Measurements from ENCODE around the gene LHX3.

LHX3 gene

DNA sequence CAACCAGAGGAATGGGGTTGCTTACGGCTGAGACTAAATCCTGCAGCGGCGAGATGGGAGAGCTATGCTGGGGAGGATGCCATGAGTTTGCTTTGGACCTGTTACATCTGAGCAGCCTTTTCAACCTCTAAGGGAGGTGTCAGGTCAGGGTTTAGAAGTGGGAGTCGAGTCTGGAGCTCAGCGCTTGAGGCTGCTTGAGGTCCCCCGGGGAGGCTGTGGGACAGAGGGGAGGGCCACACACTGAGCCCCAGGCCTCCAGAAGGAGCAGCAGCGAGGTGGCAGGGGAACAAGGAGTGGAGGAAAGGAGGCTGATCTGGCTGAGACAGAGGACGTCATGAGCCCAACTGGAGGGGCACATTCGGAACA, 42.6 kb upstream of the LHX3 start:
- no peaks in the 10 kb centered on the region for H3K27me3 ChIP-seq (ENCODE audit: insufficient read depth, low read length, poor library complexity, severe bottlenecking)
- no peak overlapping the region for H2AFZ ChIP-seq (ENCODE audit: low read length)
- no peaks in the 10 kb centered on the region for H3K36me3 ChIP-seq (ENCODE audit: insufficient read depth, low read length)

DNA sequence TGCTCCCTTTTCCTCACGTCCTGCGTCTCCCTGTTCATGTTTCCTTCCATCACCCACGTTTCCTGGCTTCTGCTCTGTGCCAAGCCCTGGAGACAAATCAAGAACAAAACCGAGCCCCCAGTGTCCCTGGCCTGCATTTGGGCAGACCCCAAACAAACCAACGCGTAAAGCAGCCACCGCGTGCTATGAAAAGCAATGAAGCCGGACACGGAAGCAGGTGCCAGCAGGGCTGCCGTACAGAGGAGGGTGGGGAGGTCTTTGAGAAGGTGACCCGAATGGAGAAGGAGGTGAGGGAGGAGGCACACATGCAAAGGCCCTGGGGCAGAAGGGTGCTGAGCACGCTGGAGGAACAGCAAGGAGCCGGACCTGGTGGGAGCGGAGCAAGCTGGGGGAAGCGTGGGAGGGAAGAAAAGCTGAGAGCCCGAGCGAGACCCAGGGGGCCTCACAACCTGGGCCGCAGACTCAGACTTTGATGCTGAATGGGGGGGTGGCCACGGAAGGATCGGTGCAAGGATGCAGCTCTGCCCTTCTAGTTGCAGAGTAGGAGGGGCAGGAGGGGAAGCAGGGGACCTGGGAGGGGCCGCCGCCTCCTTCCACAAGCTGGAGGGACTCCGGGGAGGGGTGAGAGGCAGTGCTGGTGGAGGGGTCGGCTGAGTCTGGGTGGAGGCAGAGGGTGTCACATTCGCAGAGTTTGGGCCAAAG, 42.1 kb upstream of the LHX3 start:
- Histone ChIP-seq H4K20me1 (ENCODE audit: insufficient read depth, low read length, poor library complexity, severe bottlenecking) (peaks cover 21% of the 10 kb centered on the region), H3K4me3 (ENCODE audit: low read length, poor library complexity, severe bottlenecking) (no peak overlapping the region), H3F3A (ENCODE audit: low read depth) (peaks cover 6% of the 10 kb centered on the region; the same call in 1 of the 2 replicates), H3K9ac (ENCODE audit: low read depth, low read length, poor library complexity, severe bottlenecking) (no peak overlapping the region), H3K27me3 (ENCODE audit: insufficient read depth, low read length, poor library complexity, severe bottlenecking) (no peaks in the 10 kb centered on the region), H3K9me2 (replicated peaks; ENCODE audit: low read depth, low read length) (no peaks in the 10 kb centered on the region), H3K9me3 (ENCODE audit: insufficient read depth, low read depth, low read length) (no peaks in the 10 kb centered on the region), H3K4me1 (ENCODE audit: insufficient read depth, low read length, poor library complexity, severe bottlenecking) (peaks cover 34% of the 10 kb centered on the region), H2AFZ (ENCODE audit: low read length) (no peak overlapping the region), H3K79me2 (ENCODE audit: insufficient read depth, low read length) (peaks cover 32% of the 10 kb centered on the region), H3K36me3 (ENCODE audit: insufficient read depth, low read length) (no peaks in the 10 kb centered on the region), H3K4me2 (ENCODE audit: low read depth, low read length, poor library complexity, severe bottlenecking) (no peak overlapping the region)
- TF ChIP-seq, protein P1, sequence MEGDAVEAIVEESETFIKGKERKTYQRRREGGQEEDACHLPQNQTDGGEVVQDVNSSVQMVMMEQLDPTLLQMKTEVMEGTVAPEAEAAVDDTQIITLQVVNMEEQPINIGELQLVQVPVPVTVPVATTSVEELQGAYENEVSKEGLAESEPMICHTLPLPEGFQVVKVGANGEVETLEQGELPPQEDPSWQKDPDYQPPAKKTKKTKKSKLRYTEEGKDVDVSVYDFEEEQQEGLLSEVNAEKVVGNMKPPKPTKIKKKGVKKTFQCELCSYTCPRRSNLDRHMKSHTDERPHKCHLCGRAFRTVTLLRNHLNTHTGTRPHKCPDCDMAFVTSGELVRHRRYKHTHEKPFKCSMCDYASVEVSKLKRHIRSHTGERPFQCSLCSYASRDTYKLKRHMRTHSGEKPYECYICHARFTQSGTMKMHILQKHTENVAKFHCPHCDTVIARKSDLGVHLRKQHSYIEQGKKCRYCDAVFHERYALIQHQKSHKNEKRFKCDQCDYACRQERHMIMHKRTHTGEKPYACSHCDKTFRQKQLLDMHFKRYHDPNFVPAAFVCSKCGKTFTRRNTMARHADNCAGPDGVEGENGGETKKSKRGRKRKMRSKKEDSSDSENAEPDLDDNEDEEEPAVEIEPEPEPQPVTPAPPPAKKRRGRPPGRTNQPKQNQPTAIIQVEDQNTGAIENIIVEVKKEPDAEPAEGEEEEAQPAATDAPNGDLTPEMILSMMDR (conservative IDR thresholded peaks at IDR 0.05; ENCODE audit: low read length): no peak
- TF ChIP-seq EZH2phosphoT487 (IDR thresholded peaks at IDR 0.05; ENCODE audit: borderline replicate concordance): no peak

More for the DNA sequence above, 42.6 kb upstream of the LHX3 start:
- peaks cover 6% of the 10 kb centered on the region; the same call in 1 of the 2 replicates for H3F3A ChIP-seq (ENCODE audit: low read depth)
- H3K4me1 ChIP-seq (ENCODE audit: insufficient read depth, low read length, poor library complexity, severe bottlenecking): peaks cover 30% of the 10 kb centered on the region
- no peaks in the 10 kb centered on the region for H3K9me2 ChIP-seq (replicated peaks; ENCODE audit: low read depth, low read length)
- H3K4me3 ChIP-seq (ENCODE audit: low read length, poor library complexity, severe bottlenecking): no peak overlapping the region
- no peak overlapping the region for H3K9ac ChIP-seq (ENCODE audit: low read depth, low read length, poor library complexity, severe bottlenecking)
- H3K4me2 ChIP-seq (ENCODE audit: low read depth, low read length, poor library complexity, severe bottlenecking): no peak overlapping the region
- H4K20me1 ChIP-seq (ENCODE audit: insufficient read depth, low read length, poor library complexity, severe bottlenecking): peaks cover 21% of the 10 kb centered on the region
- TF ChIP-seq, protein P1 (conservative IDR thresholded peaks at IDR 0.05; ENCODE audit: low read length): no peak
- no peak for TF ChIP-seq EZH2phosphoT487 (IDR thresholded peaks at IDR 0.05; ENCODE audit: borderline replicate concordance)
- peaks cover 27% of the 10 kb centered on the region for H3K79me2 ChIP-seq (ENCODE audit: insufficient read depth, low read length)
- no peaks in the 10 kb centered on the region for H3K9me3 ChIP-seq (ENCODE audit: insufficient read depth, low read depth, low read length)

DNA sequence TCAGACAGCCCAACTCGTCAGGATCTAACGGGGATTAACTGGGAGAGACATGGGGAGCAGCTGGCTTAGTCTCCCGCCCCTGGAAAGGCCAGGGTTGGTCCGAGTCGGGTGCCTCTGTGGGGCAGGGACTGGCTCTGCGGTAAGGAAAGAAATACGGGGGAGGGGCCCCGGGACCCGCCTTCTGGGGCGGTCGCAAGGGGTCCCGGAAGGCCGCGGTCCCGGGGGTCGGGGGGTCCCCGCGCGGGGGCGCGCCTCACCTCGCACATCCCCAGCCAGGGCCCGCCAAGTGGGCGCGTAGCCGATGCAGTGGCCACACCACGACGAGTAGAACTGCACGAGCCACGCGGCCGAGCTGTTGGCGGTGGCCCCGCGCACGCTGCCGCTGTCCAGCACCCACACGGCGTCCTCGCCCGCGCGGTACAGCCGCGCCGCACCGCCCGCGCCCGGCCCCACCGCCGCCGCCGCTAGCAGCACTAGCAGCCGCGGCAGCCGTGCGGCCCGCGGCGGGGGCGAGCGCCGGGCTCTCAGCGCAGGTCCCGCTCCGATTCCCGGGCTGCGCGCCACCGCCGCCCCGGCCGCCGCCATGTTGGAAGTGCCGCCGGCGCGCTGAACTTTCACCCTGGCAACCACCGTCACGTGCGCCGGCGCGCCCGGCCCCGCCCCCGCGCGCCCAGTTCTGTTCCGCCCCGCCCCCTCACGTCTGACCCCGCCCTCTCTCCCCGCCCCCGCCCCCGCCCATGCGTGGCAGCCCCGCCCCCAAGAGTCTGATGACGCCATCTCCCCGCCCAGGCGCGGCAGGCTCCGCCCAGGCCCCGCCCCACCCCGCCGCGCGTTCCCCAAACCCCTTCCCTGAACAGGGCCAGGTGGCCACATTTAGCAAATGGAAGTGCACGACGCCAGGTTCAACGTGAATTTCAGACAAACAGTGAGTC, 40.6 kb upstream of the LHX3 start, which contains the start of gene QSOX2:
TSS of gene QSOX2 (minus strand) at position 594 of the 932 bp plus-strand sequence. CDS start at position 585, 9 bp downstream.
- peak within 1 kb of the TSS; percentile 97 for H3K4me2 ChIP-seq (ENCODE audit: low read depth, low read length, poor library complexity, severe bottlenecking)
- peaks cover 40% of the 10 kb centered on the region for H3K4me1 ChIP-seq (ENCODE audit: insufficient read depth, low read length, poor library complexity, severe bottlenecking)
- H3K36me3 ChIP-seq (ENCODE audit: insufficient read depth, low read length): no peaks in the 10 kb centered on the region
- no peaks in the 10 kb centered on the region for H3K9me2 ChIP-seq (replicated peaks; ENCODE audit: low read depth, low read length)
- peak within 1 kb of the TSS; percentile 90 for H3K4me3 ChIP-seq (ENCODE audit: low read length, poor library complexity, severe bottlenecking)
- no peaks in the 10 kb centered on the region for H3K27me3 ChIP-seq (ENCODE audit: insufficient read depth, low read length, poor library complexity, severe bottlenecking)
- TF ChIP-seq EZH2phosphoT487 (IDR thresholded peaks at IDR 0.05; ENCODE audit: borderline replicate concordance): no peak
- TF ChIP-seq, protein P1 (conservative IDR thresholded peaks at IDR 0.05; ENCODE audit: low read length): no peak
- H3K9ac ChIP-seq (ENCODE audit: low read depth, low read length, poor library complexity, severe bottlenecking): peak within 1 kb of the TSS; percentile 75
- no peaks in the 10 kb centered on the region for H3K9me3 ChIP-seq (ENCODE audit: insufficient read depth, low read depth, low read length)
- peak within 1 kb of the TSS; percentile 79; the same call in 1 of the 2 replicates for H2AFZ ChIP-seq (ENCODE audit: low read length)
- H4K20me1 ChIP-seq (ENCODE audit: insufficient read depth, low read length, poor library complexity, severe bottlenecking): peaks cover 21% of the 10 kb centered on the region
- peaks cover 6% of the 10 kb centered on the region; the same call in 1 of the 2 replicates for H3F3A ChIP-seq (ENCODE audit: low read depth)
- H3K79me2 ChIP-seq (ENCODE audit: insufficient read depth, low read length): peaks cover 47% of the 10 kb centered on the region
